Measurements from ENCODE around the gene LRRC70. TPM values are rescaled to one million over a fixed set of nuclear protein-coding genes. Genes with fewer than 3 reads are reported as not detected.

Gene LRRC70
- total and polyA plus RNA-seq, 5 donors from 2014 or later = 0.42 to 4.6 (median 1.1) TPM

DNA sequence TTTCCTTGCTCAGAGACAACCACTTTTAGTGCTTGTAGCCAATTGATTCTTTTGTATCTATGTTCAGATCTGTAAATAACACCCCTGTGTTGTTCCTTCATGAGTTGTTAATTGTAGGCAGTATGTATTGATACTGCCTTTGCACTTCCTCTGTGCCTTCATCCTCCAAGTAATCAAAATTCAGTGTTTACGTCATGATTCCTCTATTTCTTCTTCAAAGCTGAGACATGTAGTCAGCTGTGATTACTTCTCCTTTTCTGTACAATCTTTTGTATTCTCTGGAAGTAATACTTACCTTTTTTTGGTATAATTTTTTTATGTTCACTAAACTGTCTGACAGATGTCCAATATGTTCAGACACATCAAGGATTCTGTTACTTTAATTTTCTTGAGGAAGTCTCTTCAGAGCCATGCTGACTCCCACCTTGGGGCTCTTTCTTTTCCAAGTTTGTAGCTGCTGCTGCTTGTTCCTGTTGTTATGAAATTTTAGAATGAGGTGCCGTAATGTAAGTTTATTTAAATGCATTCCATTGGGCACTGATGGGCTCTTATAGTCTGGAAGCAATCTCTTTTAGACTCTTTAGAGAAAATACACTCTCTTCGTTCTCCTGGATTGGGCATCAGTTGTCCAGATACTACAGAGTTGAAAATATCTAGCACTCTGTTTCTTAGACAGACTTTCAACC lies 30.5 kb upstream of the LRRC70 start:
- Mint-ChIP-seq H3K9me3 (peaks cover 0 to 12% (median 0%) of the 10 kb centered on the region in 7 donors), H3K27ac (peak overlapping the region in 1 of 3 donors; percentile 20), H3K27me3 (no peaks in the 10 kb centered on the region), H3K4me1 (peaks cover 0 to 14% (median 0%) of the 10 kb centered on the region in 4 donors), H3K36me3 (peaks cover 41% of the 10 kb centered on the region), H3K4me3 (no peak overlapping the region)
- ATAC-seq (ENCODE audit: low read depth in 2 of 2) (no peak), DNase-seq (no peak)
- Histone ChIP-seq H3K4me3 (ENCODE audit: low read depth, low read length) (no peak overlapping the region), H3K27me3 (ENCODE audit: control insufficient read depth, insufficient read depth, low read length) (no peaks in the 10 kb centered on the region), H3K27ac (ENCODE audit: insufficient read depth, low read length, poor library complexity, severe bottlenecking) (no peak overlapping the region), H3K9me3 (ENCODE audit: control insufficient read depth in 2 of 2, low read length in 2 of 2) (no peaks in the 10 kb centered on the region), H3K36me3 (ENCODE audit: control insufficient read depth, insufficient read depth, low read length) (peaks cover 2% of the 10 kb centered on the region), H3K4me1 (ENCODE audit: control insufficient read depth, insufficient read depth, low read length, poor library complexity, severe bottlenecking) (no peaks in the 10 kb centered on the region)

DNA sequence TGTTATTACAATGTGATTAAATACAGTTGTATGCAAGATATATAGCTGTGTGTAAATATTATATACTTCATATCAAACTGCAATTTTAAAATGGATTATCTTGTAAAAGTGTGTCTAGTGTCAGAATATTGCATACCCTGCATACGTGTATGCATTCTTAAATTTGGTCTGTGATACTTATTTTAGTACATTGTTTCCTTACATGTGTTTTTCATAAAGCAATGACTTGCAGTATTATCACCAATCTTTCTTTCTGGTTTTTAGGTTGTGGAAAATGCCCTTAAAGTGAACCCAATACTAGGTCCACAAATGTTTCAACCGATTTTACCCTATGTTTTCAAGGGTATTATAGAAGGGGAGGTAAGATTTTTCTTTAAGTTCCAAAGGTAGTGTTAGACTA lies 28.5 kb upstream of the LRRC70 start:
- no peak for DNase-seq
- peaks cover 0 to 4% (median 0%) of the 10 kb centered on the region in 7 donors for H3K9me3 Mint-ChIP-seq
- peaks cover 26% of the 10 kb centered on the region for H3K36me3 Mint-ChIP-seq
- Histone ChIP-seq H3K27me3 (ENCODE audit: control insufficient read depth, insufficient read depth, low read length) (no peaks in the 10 kb centered on the region), H3K27ac (ENCODE audit: insufficient read depth, low read length, poor library complexity, severe bottlenecking) (no peak overlapping the region), H3K4me3 (ENCODE audit: low read depth, low read length) (no peak overlapping the region), H3K9me3 (ENCODE audit: control insufficient read depth in 2 of 2, low read length in 2 of 2) (no peaks in the 10 kb centered on the region), H3K36me3 (ENCODE audit: control insufficient read depth, insufficient read depth, low read length) (peaks cover 2% of the 10 kb centered on the region), H3K4me1 (ENCODE audit: control insufficient read depth, insufficient read depth, low read length, poor library complexity, severe bottlenecking) (no peaks in the 10 kb centered on the region)
- H3K27ac Mint-ChIP-seq = peak overlapping the region in 1 of 3 donors; percentile 21
- H3K27me3 Mint-ChIP-seq = no peaks in the 10 kb centered on the region
- ATAC-seq (ENCODE audit: low read depth in 2 of 2) = no peak
- H3K4me1 Mint-ChIP-seq = peaks cover 0 to 14% (median 0%) of the 10 kb centered on the region in 4 donors
- no peak overlapping the region for H3K4me3 Mint-ChIP-seq

DNA sequence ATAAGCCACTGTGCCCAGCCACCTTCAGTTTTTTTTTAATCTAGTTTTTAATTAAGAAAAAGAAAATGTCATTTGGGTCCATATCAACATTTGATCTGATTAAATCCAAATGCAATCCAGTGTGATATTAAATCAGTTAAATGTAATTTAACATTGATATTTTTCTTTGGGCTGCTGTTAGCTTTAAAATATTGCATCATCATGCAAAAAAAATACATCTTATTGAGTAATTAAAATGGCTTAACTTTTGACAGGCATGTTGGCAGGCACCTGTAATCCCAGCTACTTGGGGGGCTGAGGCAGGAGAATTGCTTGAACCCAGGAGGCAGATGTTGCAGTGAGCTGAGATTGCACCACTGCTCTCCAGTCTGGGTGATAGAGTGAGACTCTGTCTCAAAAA lies 22.7 kb upstream of the LRRC70 start:
- H3K4me1 Mint-ChIP-seq = peaks cover 0 to 4% (median under 1%) of the 10 kb centered on the region in 4 donors

DNA sequence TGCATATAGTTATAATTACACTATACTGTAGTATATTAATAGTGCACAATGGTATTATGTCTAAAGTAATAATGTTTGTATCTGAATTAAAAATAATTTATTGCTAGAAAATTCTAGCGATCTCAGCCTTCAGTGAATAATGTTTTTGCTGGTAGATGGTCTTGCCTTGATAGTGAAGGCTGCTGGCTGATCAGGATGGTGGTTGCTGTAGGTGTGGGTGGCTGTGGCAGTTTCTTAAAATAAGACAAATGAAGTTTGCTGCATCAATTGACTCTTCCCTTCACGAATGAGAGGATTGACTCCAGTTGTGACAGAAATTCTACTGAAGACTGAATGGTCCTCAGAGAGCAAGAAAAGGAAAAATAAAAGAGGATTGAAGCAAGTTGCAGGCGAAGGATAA lies 19.7 kb upstream of the LRRC70 start:
- peaks cover 0 to 5% (median 3%) of the 10 kb centered on the region in 4 donors for H3K4me1 Mint-ChIP-seq
- Histone ChIP-seq H3K27me3 (ENCODE audit: control insufficient read depth, insufficient read depth, low read length) (no peaks in the 10 kb centered on the region), H3K4me1 (ENCODE audit: control insufficient read depth, insufficient read depth, low read length, poor library complexity, severe bottlenecking) (no peaks in the 10 kb centered on the region), H3K9me3 (ENCODE audit: control insufficient read depth in 2 of 2, low read length in 2 of 2) (no peaks in the 10 kb centered on the region), H3K4me3 (ENCODE audit: low read depth, low read length) (no peak overlapping the region), H3K27ac (ENCODE audit: insufficient read depth, low read length, poor library complexity, severe bottlenecking) (no peak overlapping the region), H3K36me3 (ENCODE audit: control insufficient read depth, insufficient read depth, low read length) (peaks cover 5% of the 10 kb centered on the region)
- H3K27me3 Mint-ChIP-seq = no peaks in the 10 kb centered on the region
- peaks cover 32% of the 10 kb centered on the region for H3K36me3 Mint-ChIP-seq
- no peaks in the 10 kb centered on the region for H3K9me3 Mint-ChIP-seq
- H3K27ac Mint-ChIP-seq = no peak overlapping the region
- DNase-seq (no peak), ATAC-seq (ENCODE audit: low read depth in 2 of 2) (no peak)
- no peak overlapping the region for H3K4me3 Mint-ChIP-seq

More for the DNA sequence above, 22.7 kb upstream of the LRRC70 start:
- no peaks in the 10 kb centered on the region for H3K9me3 Mint-ChIP-seq
- peaks cover 7% of the 10 kb centered on the region for H3K36me3 ChIP-seq (ENCODE audit: control insufficient read depth, insufficient read depth, low read length)
- H3K27me3 Mint-ChIP-seq = no peaks in the 10 kb centered on the region
- H3K27ac Mint-ChIP-seq = no peak overlapping the region
- no peak overlapping the region for H3K27ac ChIP-seq (ENCODE audit: insufficient read depth, low read length, poor library complexity, severe bottlenecking)
- no peaks in the 10 kb centered on the region for H3K4me1 ChIP-seq (ENCODE audit: control insufficient read depth, insufficient read depth, low read length, poor library complexity, severe bottlenecking)
- DNase-seq (no peak), ATAC-seq (ENCODE audit: low read depth in 2 of 2) (no peak)
- H3K4me3 ChIP-seq (ENCODE audit: low read depth, low read length) = no peak overlapping the region
- peaks cover 20% of the 10 kb centered on the region for H3K36me3 Mint-ChIP-seq
- no peak overlapping the region for H3K4me3 Mint-ChIP-seq
- H3K27me3 ChIP-seq (ENCODE audit: control insufficient read depth, insufficient read depth, low read length) = no peaks in the 10 kb centered on the region
- H3K9me3 ChIP-seq (ENCODE audit: control insufficient read depth in 2 of 2, low read length in 2 of 2) = no peaks in the 10 kb centered on the region

DNA sequence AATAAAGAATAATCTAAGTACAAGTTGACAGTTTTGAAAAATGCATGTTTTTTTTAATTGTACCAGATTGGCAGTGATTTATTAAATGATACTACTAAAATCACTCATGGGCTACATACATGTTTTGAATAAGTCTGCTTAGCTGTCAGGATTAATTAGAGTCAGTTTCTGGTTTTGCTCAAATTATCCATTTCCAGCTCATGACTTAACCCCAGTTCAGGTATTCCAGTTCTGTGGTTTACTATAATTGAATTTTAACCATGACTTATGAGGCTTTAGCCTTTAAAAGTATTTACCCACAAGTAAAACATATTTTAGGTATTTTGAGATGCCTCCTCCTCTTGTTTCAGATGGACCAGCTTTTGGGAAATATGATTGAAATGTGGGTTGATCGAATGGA lies 17.8 kb upstream of the LRRC70 start:
- DNase-seq (no peak), ATAC-seq (ENCODE audit: low read depth in 2 of 2) (no peak)
- Mint-ChIP-seq H3K4me1 (peaks cover 0 to 5% (median 3%) of the 10 kb centered on the region in 4 donors), H3K27ac (peak overlapping the region in 1 of 3 donors; percentile 2), H3K27me3 (no peaks in the 10 kb centered on the region), H3K9me3 (peaks cover 0 to 9% (median 1%) of the 10 kb centered on the region in 7 donors), H3K36me3 (peaks cover 43% of the 10 kb centered on the region), H3K4me3 (no peak overlapping the region)
- no peaks in the 10 kb centered on the region for H3K27me3 ChIP-seq (ENCODE audit: control insufficient read depth, insufficient read depth, low read length)
- no peak overlapping the region for H3K27ac ChIP-seq (ENCODE audit: insufficient read depth, low read length, poor library complexity, severe bottlenecking)
- H3K4me3 ChIP-seq (ENCODE audit: low read depth, low read length) = no peak overlapping the region
- peaks cover 8% of the 10 kb centered on the region for H3K36me3 ChIP-seq (ENCODE audit: control insufficient read depth, insufficient read depth, low read length)
- H3K9me3 ChIP-seq (ENCODE audit: control insufficient read depth in 2 of 2, low read length in 2 of 2) = no peaks in the 10 kb centered on the region
- no peaks in the 10 kb centered on the region for H3K4me1 ChIP-seq (ENCODE audit: control insufficient read depth, insufficient read depth, low read length, poor library complexity, severe bottlenecking)

DNA sequence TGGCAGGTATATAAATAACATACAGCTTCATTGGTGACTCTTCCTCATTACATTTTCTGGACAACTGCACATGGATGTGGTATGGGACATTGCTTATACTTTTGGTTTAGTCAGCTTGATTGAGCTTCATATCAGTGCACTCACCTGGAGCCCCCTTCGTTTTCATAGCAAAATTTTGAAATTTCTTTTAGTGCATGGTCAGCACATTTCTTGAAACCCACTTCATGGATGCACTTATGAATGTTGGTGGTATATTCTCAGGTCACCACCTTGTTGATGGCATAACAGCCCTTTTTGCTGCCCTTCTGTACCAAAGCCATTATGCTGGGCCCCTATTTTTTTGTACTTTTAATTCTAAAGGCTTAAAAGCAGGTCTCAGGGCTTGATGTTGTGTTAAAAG lies 16.7 kb upstream of the LRRC70 start:
- Histone ChIP-seq H3K27me3 (ENCODE audit: control insufficient read depth, insufficient read depth, low read length) (no peaks in the 10 kb centered on the region), H3K4me3 (ENCODE audit: low read depth, low read length) (no peak overlapping the region), H3K4me1 (ENCODE audit: control insufficient read depth, insufficient read depth, low read length, poor library complexity, severe bottlenecking) (no peaks in the 10 kb centered on the region), H3K36me3 (ENCODE audit: control insufficient read depth, insufficient read depth, low read length) (peaks cover 13% of the 10 kb centered on the region), H3K27ac (ENCODE audit: insufficient read depth, low read length, poor library complexity, severe bottlenecking) (no peak overlapping the region), H3K9me3 (ENCODE audit: control insufficient read depth in 2 of 2, low read length in 2 of 2) (no peaks in the 10 kb centered on the region)
- Mint-ChIP-seq H3K4me3 (no peak overlapping the region), H3K27me3 (no peaks in the 10 kb centered on the region), H3K27ac (peak overlapping the region in 1 of 3 donors; percentile 27), H3K4me1 (peaks cover 0 to 4% (median 1%) of the 10 kb centered on the region in 4 donors), H3K36me3 (peaks cover 47% of the 10 kb centered on the region), H3K9me3 (peaks cover 0 to 14% (median 2%) of the 10 kb centered on the region in 7 donors)
- ATAC-seq (ENCODE audit: low read depth in 2 of 2) (no peak), DNase-seq (no peak)

DNA sequence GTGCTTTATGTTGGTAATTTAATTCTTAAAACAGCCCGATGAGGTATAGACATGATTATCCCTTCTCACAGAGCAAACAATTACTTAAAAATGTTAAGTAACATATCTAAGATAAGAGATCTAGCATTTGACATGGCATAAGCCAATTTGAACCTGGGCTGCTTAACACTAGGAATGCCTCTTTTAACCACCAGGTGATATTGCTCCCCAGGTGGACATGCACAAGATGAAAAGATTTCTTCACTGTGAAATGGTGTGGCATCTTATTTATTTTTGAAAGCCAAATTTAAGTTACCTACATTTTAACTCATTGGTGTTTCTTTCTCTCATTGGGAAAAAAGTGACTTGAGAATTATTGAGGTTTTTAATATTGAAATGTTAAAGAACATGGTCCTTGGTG lies 15.8 kb upstream of the LRRC70 start:
- H3K9me3 ChIP-seq (ENCODE audit: control insufficient read depth in 2 of 2, low read length in 2 of 2) = peaks cover 0 to 2% of the 10 kb centered on the region in 2 experiments
- H3K4me1 ChIP-seq (ENCODE audit: control insufficient read depth, insufficient read depth, low read length, poor library complexity, severe bottlenecking) = no peaks in the 10 kb centered on the region
- DNase-seq (no peak), ATAC-seq (ENCODE audit: low read depth in 2 of 2) (no peak)
- H3K27me3 ChIP-seq (ENCODE audit: control insufficient read depth, insufficient read depth, low read length) = no peaks in the 10 kb centered on the region
- no peak overlapping the region for H3K4me3 ChIP-seq (ENCODE audit: low read depth, low read length)
- H3K27ac ChIP-seq (ENCODE audit: insufficient read depth, low read length, poor library complexity, severe bottlenecking) = no peak overlapping the region
- H3K36me3 ChIP-seq (ENCODE audit: control insufficient read depth, insufficient read depth, low read length) = peaks cover 13% of the 10 kb centered on the region
- Mint-ChIP-seq H3K9me3 (peaks cover 0 to 18% (median 5%) of the 10 kb centered on the region in 7 donors), H3K27me3 (no peaks in the 10 kb centered on the region), H3K27ac (no peak overlapping the region), H3K4me3 (no peak overlapping the region), H3K36me3 (peaks cover 47% of the 10 kb centered on the region), H3K4me1 (peaks cover 0 to 4% (median under 1%) of the 10 kb centered on the region in 4 donors)

DNA sequence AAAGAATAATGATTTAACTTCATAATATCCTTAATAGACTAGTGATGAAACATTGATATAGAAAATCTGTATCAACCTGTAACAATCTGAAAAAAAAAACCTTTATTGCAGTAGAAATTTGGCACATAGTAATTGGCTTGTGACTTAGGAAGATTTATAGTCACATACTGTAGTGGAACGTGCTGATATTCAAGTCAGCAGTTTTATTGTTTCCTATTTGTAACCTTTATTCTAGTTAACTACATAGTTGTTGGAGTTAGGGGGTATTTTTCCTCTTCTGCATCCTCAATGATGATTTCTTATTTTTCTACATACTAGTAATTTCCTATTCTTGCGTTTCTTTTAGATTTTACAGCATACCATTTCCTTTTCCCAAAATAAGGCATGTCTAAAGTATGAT lies 14.5 kb upstream of the LRRC70 start:
- Mint-ChIP-seq H3K4me1 (peaks cover 0 to 5% (median under 1%) of the 10 kb centered on the region in 4 donors), H3K4me3 (no peak overlapping the region), H3K9me3 (peaks cover 1 to 21% (median 5%) of the 10 kb centered on the region in 7 donors), H3K27ac (no peak overlapping the region), H3K36me3 (peaks cover 57% of the 10 kb centered on the region), H3K27me3 (no peaks in the 10 kb centered on the region)
- H3K36me3 ChIP-seq (ENCODE audit: control insufficient read depth, insufficient read depth, low read length) = peaks cover 13% of the 10 kb centered on the region
- no peak overlapping the region for H3K27ac ChIP-seq (ENCODE audit: insufficient read depth, low read length, poor library complexity, severe bottlenecking)
- DNase-seq (no peak), ATAC-seq (ENCODE audit: low read depth in 2 of 2) (no peak)
- H3K9me3 ChIP-seq (ENCODE audit: control insufficient read depth in 2 of 2, low read length in 2 of 2) = peaks cover 2 to 5% of the 10 kb centered on the region in 2 experiments
- H3K4me3 ChIP-seq (ENCODE audit: low read depth, low read length) = no peak overlapping the region
- H3K4me1 ChIP-seq (ENCODE audit: control insufficient read depth, insufficient read depth, low read length, poor library complexity, severe bottlenecking) = no peaks in the 10 kb centered on the region
- no peaks in the 10 kb centered on the region for H3K27me3 ChIP-seq (ENCODE audit: control insufficient read depth, insufficient read depth, low read length)

Data from CD4-positive, CD25-positive, alpha-beta regulatory T cell (primary cell).